HG03460 (cell line): ENCODE data around the gene GCNA.

Source experiments
- ATAC-seq: cut with Tn5 transposase; IDR thresholded peaks from one replicate; pipeline ENCODE4 v1.9.1; 2021; ENCODE audit not compliant: unreplicated experiment

GCNA gene

DNA sequence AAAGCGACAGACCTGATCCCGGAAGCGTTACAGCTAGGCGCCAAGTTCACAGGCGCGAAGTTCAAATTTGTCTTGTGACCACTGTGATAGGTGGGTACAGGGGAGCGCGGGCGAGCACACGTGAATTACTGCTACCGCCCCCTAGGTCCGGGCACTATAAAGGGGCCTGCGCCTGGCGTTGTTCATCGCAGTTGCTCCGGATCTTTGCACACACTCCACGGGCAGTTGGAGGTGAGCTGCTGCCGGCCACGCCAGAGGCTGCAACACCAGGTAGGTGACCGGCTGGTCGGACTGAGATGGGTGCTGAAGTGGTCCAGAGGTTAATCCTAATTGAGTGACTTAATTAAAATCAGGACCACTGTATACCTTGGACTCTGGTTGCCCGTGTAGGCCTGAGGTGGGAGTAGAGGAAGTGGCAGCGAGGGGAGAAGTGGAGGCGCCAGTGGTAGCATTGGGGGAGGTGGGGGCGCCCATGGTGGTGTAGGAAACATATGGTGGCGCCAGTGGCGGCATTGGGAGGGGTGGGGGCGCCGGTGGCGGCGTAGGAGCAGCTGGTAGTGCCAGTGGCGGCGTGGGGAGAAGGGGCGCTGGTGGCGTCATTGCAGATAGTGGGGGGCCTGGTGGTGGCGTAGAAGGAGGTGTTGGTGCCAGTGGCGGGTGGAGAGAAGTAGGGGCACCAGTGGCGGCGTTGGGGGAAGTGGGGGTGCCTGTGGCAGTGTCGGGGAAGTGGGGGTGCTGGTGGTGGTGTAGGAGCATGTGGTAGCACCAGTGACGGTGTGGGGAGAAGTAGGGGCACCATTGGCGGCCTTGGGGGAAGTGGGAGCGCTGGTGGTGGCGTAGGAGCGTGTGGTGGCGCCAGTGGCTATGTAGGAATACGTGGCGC is at the start of gene GCNA:
Gene GCNA, plus strand, starts transcription at position 185 of the 883 bp plus-strand sequence. CDS start 2,385 bp downstream, outside the sequence.
- ATAC-seq = no peak

DNA sequence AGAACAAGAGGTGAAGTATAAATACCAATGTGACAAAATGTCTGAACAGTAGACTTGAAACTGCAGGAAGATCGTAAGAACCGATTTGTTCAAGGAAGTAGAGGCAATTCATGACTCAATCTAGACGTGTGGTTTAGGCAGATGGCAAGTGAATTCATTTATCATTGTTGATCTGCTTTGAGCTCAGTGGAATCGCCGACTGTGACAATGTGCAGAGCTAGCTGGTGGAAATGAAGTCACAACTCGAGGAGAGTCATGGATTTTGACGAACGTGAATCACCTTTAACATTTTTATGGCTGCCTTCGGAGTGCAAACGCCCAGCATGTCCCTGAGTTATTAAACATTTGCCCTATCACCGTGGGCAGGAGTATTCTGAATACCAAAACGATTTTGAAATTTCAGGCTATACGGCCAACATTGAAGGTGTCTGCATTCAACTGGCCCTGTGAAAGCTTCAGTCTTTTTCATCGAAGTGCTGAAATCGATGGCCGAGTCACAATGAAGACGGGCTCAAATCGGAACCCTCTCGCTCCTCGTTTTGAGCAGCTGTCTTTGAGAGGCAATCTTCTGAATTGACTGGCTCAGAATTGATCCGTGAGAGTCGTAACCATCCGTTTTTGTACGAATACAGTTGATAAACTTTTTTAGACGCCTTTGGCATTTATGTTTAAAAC is 46.0 kb upstream of the GCNA start:
- peak; percentile 14 for ATAC-seq

DNA sequence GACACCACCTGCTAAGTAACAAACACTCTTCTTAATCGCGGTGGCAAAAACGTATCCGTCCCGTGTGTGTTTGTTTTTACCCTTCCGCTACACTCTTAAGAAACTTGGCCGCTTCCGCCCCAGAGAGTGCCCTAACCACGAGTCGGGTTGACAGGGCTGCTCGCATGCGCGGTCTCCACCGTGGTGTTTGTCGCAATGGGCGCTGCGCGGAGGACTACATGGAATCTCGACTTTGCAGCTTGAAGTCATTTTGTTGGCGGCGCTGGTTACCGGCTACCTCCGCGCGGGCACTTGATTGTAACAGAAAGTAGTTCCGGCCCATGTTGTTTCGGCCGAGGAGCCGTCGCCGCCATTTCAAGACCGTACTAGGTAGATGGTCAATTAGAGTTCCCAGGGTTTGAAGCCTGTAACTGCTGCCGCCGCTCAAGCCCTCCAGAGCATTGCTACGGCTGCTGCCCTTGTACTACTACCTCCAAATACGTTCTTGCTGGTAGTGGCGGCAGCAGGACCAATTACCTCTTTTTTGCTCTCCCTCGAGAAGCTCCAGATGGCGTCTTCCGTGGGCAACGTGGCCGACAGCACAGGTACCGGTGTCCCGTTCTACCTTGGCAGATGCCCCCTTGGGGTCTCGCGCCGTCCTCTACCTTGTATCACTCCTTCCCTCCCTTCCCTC is 45.3 kb upstream of the GCNA start, which contains the start of gene OGT:
Gene OGT, plus strand, starts transcription at position 352 of the 673 bp plus-strand sequence. Its CDS starts 196 bp downstream, at position 548.
- ATAC-seq = peak; percentile 80

DNA sequence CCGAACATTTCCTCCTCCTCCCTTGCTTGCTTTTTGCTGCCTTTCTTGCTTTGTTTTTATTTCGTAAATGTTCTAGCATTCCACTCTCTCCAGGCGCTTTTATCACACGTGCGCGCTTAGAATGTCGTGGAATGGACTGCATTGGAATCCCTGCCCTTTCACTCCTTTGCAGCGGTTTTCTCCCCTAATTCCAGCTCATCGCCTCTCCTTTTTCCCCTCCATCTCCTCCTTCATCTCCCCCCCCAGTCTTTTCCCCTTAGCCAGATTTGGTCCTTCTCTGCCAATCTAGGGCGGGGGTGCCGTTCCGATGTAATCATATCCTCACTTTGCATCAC is 44.8 kb upstream of the GCNA start:
- no peak for ATAC-seq

- no peak for ATAC-seq
Observed at GRCh38 chrX:71533851-71534561, 44.2 kb upstream of the GCNA start.

- no peak for ATAC-seq
Observed at GRCh38 chrX:71534773-71535544, 43.3 kb upstream of the GCNA start.

DNA sequence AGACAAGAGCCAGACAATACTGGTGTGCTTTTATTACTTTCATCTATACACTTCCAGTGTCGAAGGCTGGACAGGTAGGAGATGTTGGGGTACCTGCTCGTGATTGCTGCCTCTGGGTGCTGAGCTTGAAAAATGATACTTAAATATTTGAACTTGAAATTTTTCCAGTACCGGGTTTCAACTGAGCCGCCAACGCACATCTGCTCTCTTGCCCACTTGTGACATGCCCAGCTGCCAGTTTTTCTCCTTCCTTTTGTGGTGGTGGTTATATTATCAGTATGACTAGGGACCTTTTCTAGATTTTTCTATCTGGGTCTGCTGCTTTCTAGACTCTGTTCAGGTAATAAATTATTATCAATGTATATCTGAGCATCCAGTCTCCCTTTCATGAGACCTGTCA is 42.0 kb upstream of the GCNA start:
- no peak for ATAC-seq

GRCh38 chrX:71537743-71538142 is 40.5 kb upstream of the GCNA start:
- ATAC-seq = no peak

DNA sequence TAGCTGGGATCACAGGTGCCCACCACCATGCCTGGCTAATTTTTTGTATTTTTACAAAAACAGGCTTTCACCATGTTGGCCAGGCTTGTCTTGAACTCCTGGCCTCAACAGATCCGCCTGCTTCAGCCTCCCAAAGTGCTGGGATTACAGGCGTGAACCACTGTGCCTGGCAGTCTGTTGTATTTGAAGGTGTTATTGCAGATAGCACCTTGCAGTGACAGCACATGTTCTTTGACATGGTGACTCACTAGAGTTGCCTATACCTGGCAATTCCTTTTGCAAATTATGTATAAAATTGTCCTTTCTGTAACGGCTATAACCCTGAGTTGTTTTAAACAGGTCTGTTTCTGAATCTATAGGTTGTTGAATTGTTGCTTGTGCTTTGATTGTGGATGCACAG is 37.4 kb upstream of the GCNA start:
- ATAC-seq = no peak

GRCh38 chrX:71541210-71542022 is 36.8 kb upstream of the GCNA start:
- ATAC-seq = peak; percentile 85

DNA sequence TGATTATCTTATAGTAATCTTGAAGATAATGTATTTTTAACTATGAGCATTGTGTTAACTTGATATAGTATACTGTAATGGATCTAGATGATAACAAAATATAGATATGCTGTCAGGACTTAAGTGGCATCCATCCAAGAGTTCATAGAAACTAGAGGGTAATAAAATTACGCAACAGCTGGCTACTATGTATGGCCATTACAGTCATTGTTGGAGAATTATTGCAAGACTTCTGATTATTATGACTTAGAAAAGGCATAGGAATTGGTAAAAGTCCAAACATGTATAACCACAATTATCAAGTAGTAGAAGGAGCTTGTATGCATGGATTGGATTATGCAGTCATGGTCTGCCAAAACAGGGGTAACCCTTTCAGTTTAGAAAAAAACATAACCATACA is 35.8 kb upstream of the GCNA start:
- ATAC-seq = no peak

DNA sequence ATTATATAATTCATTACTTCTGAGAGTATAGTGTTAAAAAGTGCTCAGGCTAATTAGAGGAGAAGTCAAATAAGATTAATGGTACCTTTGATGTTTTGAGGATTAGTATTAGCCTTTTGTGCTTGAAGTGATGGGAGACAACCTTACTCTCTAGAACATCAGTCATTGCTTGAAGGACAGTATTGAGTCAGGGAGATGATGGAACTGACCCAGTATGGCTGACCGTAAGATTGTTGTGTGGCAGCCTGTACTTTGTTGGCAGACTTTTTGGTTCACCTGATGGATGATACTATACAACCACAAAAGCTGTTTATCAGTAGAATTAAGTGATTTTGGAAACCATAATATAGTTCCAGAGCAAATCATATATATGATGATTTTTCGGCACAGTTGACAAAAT is 35.4 kb upstream of the GCNA start:
- no peak for ATAC-seq

DNA sequence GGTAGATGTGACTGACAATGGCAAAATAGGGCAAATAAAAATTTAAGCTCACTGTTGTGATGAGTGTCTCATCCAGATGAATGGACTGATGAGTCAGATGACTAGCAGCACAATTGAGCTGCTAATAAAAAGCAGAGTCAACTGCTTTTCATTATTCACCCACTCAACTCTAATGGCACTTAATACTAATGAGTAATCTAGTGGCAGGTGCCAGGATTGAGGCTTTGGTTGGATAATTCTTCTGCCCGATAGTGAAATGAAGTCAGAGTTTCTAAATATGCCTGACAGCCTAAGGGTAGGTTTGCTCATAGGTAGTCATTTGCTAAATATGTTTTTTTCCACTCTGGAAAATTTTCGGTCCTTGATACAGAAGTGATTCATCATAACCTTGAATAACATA is 34.9 kb upstream of the GCNA start:
- ATAC-seq = no peak

- no peak for ATAC-seq
Observed at GRCh38 chrX:71545364-71545763, 32.9 kb upstream of the GCNA start.

- no peak for ATAC-seq
Observed at GRCh38 chrX:71546879-71547278, 31.4 kb upstream of the GCNA start.

GRCh38 chrX:71547339-71547738 is 30.9 kb upstream of the GCNA start:
- ATAC-seq = no peak

GRCh38 chrX:71549986-71550385 is 28.3 kb upstream of the GCNA start:
- no peak for ATAC-seq

DNA sequence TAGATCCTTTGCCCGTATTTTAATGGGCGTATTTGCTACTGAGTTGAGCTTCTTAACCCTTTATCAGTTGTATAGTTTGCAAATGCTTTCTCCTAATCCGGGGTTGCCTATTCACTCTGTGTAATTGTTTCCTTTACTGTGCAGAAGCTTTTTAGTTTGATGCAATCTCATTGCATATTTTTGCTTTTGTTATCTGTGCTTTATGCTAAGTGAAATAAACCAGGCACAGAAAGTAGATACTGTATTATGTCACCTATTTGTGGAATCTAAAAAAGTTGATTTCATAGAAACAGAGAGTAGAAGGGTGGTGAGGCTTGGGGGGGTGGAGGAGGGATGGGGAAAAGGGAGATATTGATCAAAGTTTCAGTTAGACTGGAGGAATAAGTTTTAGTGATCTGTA is 27.7 kb upstream of the GCNA start:
- ATAC-seq = no peak

DNA sequence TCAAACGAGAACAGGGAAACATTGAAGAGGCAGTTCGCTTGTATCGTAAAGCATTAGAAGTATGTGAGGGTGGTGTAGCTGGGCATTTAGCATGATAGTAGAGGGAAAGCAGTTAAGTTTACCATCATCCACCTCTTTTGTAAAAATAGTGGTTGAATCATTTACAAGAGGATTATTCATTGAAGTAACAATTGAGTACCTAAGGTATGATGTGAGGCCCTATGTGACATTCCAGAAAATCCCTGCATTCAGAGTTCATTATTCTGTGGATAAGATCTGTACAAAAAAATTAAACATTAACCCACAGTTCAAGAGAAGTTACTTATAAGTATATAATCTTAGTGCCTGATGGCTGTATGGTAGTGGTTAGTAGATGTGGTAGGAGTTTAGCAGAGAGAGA is 22.2 kb upstream of the GCNA start:
- no peak for ATAC-seq

- no peak for ATAC-seq
Observed at GRCh38 chrX:71558920-71559319, 19.3 kb upstream of the GCNA start.
